Activated T-cell treated with anti-CD3 and anti-CD28 coated beads for 24 hours (primary cell): ENCODE results near the gene MAML2.
"Not testable (repeated sequence)": the region's sequence is repeated elsewhere in the genome, so short reads cannot be mapped to it uniquely, and the experiment has no call there.

Experiments
- DNase-seq: peaks from one replicate; pipeline ENCODE4 v3.0.0-alpha.2; 2020; ENCODE audit warnings: low read depth

The MAML2 gene

GRCh38 chr11:96185220-96185768, 157.7 kb downstream of the MAML2 start:
- no peak for DNase-seq

- DNase-seq, result not testable (repeated sequence)
These were observed 162.1 kb downstream of the MAML2 start for GRCh38 chr11:96180937-96181336.

GRCh38 chr11:96180341-96180740, 162.7 kb downstream of the MAML2 start:
- DNase-seq, result no peak

- no peak for DNase-seq
These were observed 163.1 kb downstream of the MAML2 start for GRCh38 chr11:96179905-96180304.

- no peak for DNase-seq
These were observed 164.1 kb downstream of the MAML2 start for GRCh38 chr11:96178887-96179279.

GRCh38 chr11:96178049-96178886, 164.7 kb downstream of the MAML2 start:
- DNase-seq, result no peak

- no peak for DNase-seq
These were observed 165.8 kb downstream of the MAML2 start for GRCh38 chr11:96177146-96177545.

- DNase-seq, result no peak
These were observed 169.1 kb downstream of the MAML2 start for GRCh38 chr11:96173906-96174305.

GRCh38 chr11:96173422-96173821, 169.6 kb downstream of the MAML2 start:
- DNase-seq, result no peak

GRCh38 chr11:96172604-96173003, 170.4 kb downstream of the MAML2 start:
- DNase-seq, result no peak

GRCh38 chr11:96169250-96169649, 173.7 kb downstream of the MAML2 start:
- DNase-seq, result no peak

GRCh38 chr11:96168623-96169022, 174.4 kb downstream of the MAML2 start:
- DNase-seq, result no peak

GRCh38 chr11:96167787-96168186, 175.2 kb downstream of the MAML2 start:
- DNase-seq, result no peak

GRCh38 chr11:96167203-96167758, 175.7 kb downstream of the MAML2 start:
- DNase-seq, result no peak

GRCh38 chr11:96162816-96163499, 180.0 kb downstream of the MAML2 start:
- no peak for DNase-seq

- no peak for DNase-seq
These were observed 181.5 kb downstream of the MAML2 start for GRCh38 chr11:96161307-96162089.

- DNase-seq, result no peak
These were observed 182.2 kb downstream of the MAML2 start for GRCh38 chr11:96160732-96161306.

- DNase-seq, result no peak
These were observed 183.0 kb downstream of the MAML2 start for GRCh38 chr11:96159968-96160367.

GRCh38 chr11:96158126-96158525, 184.9 kb downstream of the MAML2 start:
- DNase-seq, result no peak

- no peak for DNase-seq
These were observed 185.5 kb downstream of the MAML2 start for GRCh38 chr11:96157517-96157873.

- no peak for DNase-seq
These were observed 186.6 kb downstream of the MAML2 start for GRCh38 chr11:96156379-96156722.
